NCI-H187 (cell line): Measurements from ENCODE around the gene COA4.

Source experiments
- DNase-seq, 2 experiments: peaks; one replicate each; lab custom pipeline; 2025; lab: John Stamatoyannopoulos, UW

The COA4 gene

GRCh38 chr11:73866095-73866579 is 10.5 kb downstream of the COA4 start:
- no peak for DNase-seq

DNA sequence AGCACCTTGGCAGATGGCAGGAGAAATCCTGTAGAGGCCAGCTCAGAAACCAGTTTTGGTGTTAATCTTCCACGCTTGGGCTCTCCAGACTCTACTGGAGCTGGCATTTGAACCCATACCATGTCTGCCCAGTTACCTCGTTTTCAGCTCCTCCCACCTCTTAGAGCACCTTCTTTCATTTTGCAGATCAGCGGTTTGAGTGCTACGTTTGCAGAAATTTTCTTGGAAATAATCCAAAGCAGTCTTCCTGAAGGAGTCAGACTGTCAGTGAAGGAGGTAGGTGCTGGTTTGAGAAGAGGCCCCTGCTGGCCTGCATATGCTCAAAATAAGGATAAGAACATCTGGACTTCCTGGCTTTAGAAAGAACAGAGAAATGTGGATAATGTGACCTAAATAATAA is 13.7 kb downstream of the COA4 start:
- no peak for DNase-seq

- DNase-seq, result no peak
Observed at GRCh38 chr11:73860202-73860601, 16.4 kb downstream of the COA4 start.

GRCh38 chr11:73859671-73860070 is 17.0 kb downstream of the COA4 start:
- no peak for DNase-seq

DNA sequence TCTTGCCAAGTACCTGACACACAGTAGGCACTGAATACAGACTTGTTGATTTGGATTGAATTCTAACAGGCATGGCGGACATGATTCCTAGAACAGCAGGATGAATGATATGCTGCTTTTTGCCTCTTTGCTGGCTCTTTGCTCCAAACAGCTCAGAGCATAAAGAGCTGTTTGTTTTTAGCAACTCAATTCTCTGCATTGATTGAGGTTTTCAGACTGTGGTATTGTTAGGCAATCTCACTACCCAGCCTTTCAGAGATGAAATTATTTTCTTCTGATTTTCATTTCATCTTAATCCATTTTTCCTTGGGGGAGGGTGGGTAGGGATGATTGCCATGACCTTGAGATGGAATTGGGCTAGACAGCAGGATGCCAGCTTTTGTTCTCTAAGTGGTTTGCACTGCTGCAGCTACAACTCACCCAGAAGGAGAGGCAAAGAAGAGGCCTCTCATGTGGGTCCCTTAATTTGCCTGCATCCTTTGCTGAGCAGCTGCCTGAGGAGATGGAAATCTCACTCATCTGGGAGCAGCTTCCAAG is 20.5 kb downstream of the COA4 start:
- peak; percentile 34 to 70 for DNase-seq

GRCh38 chr11:73854680-73855079 is 22.0 kb downstream of the COA4 start:
- DNase-seq, result no peak

GRCh38 chr11:73852049-73852448 is 24.6 kb downstream of the COA4 start:
- no peak for DNase-seq

DNA sequence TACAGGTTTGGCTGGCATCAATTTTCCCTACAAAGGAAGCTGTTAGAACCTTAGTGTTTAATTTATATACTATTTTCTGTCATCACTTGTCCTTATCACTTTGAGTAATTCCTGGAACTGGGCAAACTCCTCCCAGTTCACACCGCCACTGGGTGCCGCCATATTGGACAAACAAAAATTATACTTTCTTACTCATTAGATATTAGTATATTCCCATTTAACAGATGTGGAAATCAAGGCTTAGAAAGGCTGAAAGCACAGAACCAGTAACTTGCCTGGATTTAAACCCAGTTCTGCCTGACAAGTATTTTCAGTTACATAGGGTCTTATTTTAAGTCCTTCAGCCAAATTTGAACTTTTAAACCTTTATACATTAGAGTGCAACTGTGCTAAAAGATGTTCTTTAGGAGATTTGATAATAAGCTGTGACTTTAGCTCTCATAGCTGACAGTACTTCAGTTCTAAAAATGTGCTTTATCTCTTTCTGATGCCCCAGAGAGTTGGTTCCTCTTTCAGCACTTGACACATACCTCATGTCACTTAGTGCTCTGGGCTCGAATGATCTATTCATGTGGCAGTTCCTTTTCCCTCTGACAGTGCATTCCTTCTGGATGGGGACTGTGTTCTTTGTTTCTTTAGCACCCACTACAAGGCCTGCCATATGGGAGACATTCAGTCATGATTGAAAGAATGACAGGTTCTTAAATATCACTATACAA is 25.4 kb downstream of the COA4 start:
- DNase-seq, result no peak

- DNase-seq, result no peak
Observed at GRCh38 chr11:73839123-73839457, 37.6 kb downstream of the COA4 start.

- DNase-seq, result no peak
Observed at GRCh38 chr11:73838443-73839122, 38.1 kb downstream of the COA4 start.

DNA sequence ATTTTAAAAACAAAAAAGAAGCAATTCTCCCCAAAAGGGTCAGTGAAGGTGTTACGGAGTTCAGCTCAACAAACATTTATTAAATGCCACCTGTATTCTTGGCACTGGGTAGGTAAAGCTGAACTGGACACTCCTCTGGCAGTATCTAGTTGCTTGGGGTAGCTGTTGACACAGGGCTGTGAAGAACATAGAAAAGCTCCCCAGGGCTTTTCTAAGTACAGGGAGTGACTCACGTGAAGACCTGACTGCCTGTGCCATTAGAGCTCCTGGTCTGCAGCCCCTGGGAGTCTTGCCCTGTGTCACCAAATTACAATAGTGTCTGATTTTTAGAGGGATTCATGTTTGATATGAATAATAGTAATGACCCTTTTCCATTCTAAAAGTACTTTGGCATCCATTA is 43.6 kb downstream of the COA4 start:
- no peak for DNase-seq

DNA sequence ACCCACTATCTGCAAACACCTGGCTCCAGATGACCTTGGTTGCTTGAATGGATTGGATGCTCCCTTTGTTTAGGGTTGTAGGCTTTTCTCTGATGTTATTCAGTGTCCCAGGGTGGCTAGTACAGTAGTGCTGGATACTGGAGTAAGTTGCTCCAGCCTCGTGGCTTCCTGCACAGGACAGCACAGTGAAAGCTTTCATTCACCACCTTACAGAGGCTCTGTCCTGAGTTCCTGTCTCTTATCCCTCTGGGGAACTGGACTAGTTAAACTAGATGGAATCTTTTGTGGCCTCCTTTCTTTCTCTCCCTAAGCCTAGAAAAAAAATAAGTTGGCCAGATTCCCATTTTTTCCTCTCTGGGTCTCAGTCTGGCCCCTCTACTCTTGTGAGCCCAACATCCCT is 46.4 kb downstream of the COA4 start:
- DNase-seq, result no peak
